ENCODE results near the gene PPM1J. TPM values are rescaled to one million over a fixed set of nuclear protein-coding genes. Genes with fewer than 3 reads are reported as not detected.
A peak's percentile ranks its signal among the peaks of the same experiment; 100 is the strongest.

The PPM1J gene
- 1 to 10 TPM in 1 of 2 donors, under 1 TPM in 1; 0.66 to 2.3 TPM for total RNA-seq

GRCh38 chr1:112715264-112716053 lies at the start of gene PPM1J:
TSS of gene PPM1J (minus strand) at chr1:112715332. CDS start at chr1:112715301, 31 bp downstream.
- 0 to 1% methylated on average over 16 to 40 of the region's 51 CpGs for WGBS, 2 donors
- peak in 2 of 3 donors; percentile 46 to 49 for TF ChIP-seq POLR2A (IDR thresholded peaks at IDR 0.05)
- no peak for TF ChIP-seq CTCF (IDR thresholded peaks at IDR 0.05)
- DNase-seq (peak; percentile 99 to 100 (median 99)), ATAC-seq (peak; percentile 86)
- Histone ChIP-seq H3K4me3 (peak within 1 kb of the TSS; percentile 25 to 63), H3K27ac (peak within 1 kb of the TSS; percentile 63 to 73 (median 72)), H3K27me3 (no peaks in the 10 kb centered on the region), H3K4me1 (peaks cover 32% of the 10 kb centered on the region), H3K9me3 (no peaks in the 10 kb centered on the region), H3K36me3 (replicated peaks in 1 of 2; ENCODE audit: insufficient read depth in 1 of 2, low read depth in 2 of 2) (no peaks in the 10 kb centered on the region)
- intact Hi-C loops (cut with DNase I): loop anchor here (10.0 kb wide), 1 partner anchor 329 kb away; no protein-coding TSS in a partner anchor

DNA sequence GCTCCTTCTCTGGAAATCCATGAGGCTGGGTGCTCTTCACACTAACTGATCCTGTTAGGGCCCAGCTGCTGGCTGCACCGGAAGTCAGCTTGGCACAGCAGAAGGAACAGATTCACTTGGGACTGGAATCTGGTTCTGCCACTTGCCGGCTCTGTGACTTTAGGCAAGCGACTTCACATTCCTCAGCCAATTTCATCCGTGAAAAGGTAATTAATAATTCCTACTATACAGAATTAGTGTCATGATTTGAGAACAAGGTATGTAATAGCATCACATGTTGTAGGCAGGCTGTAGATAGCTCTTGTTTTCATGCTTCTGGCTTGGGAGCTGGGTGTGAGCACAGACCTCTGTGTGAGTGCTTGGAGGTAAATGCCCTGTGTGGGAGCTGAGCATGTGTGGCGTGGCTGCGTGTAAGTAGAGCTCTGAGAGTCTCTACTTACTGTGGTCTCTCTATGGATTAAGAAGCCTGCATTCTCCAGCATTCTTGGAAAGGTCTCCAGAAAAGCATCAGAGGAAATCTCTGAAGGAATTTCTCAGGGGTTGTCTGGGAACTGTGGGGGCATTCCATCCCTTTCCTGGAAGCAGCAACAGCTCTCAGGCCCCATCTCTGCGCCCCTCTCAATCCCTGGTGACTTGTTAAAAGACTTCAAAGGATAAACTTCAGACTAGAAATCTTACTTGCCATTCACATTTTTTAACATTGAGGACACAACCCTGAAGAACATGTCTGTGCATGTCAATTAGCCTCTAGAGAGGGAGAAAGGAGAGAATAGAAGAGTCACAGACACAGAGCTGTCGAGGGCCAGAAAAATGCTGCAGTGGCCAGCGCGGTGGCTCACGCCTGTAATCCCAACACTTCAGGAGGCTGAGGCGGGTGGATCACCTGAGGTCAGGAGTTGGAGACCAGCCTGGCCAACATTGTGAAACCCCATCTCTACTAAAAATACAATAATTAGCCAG lies 47.7 kb upstream of the PPM1J start:
- H3K27ac ChIP-seq: peak overlapping the region in 1 of 4 donors; percentile 12
- ATAC-seq: peak; percentile 27
- no peaks in the 10 kb centered on the region for H3K27me3 ChIP-seq
- no peaks in the 10 kb centered on the region for H3K36me3 ChIP-seq (replicated peaks in 1 of 2; ENCODE audit: insufficient read depth in 1 of 2, low read depth in 2 of 2)
- 53 to 60% methylated on average over 10 to 12 of the region's 12 CpGs for WGBS, 2 donors
- intact Hi-C loops (cut with DNase I): no loop called here
- no peak for TF ChIP-seq POLR2A (IDR thresholded peaks at IDR 0.05)
- no peak for TF ChIP-seq CTCF (IDR thresholded peaks at IDR 0.05)
- H3K9me3 ChIP-seq: no peaks in the 10 kb centered on the region
- peaks cover 12% of the 10 kb centered on the region for H3K4me1 ChIP-seq
- H3K4me3 ChIP-seq: no peak overlapping the region
- DNase-seq: peak; percentile 6 to 52 (median 27)

DNA sequence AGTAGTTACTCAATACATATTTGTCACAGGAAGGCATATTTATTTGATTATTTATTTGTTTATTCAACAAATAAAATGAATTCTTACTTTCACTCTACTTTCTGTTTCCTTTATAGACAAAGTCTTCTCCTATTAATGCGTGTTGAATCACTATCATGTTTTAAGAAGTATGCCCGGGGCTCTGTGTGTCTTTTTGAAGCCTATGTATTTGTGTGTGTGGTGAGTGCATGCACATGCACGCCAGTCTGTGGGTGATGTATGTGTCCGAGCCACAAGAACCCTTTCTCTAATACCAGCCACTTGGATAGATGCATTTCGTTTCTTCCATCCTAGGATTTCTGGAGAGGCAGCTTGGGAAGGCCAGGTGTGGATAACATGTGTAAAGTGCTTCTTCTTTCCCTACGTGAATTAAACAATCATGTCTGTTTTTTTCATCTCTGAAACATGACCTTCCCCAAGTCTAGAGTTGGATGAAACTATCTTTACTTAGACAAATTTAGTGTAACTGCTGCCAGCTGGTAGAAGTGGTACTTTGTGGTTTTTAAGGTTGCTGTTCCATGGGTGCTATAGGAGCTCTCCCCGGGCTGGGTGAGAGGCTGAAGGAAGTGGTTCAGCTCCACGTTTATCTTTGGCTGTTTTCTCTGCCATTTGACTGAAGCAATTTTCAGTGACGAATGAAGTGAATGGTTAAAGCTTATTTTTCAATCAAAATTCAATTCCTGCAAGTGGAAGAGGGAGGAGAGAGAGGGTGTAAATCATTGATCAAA lies 46.8 kb upstream of the PPM1J start:
- 56 to 60% methylated on average over 9 of the region's 9 CpGs for WGBS, 2 donors
- no peaks in the 10 kb centered on the region for H3K36me3 ChIP-seq (replicated peaks in 1 of 2; ENCODE audit: insufficient read depth in 1 of 2, low read depth in 2 of 2)
- H3K27ac ChIP-seq: peak overlapping the region in 1 of 4 donors; percentile 12
- ATAC-seq (no peak), DNase-seq (no peak)
- intact Hi-C loops (cut with DNase I): no loop called here
- H3K4me1 ChIP-seq: peaks cover 12% of the 10 kb centered on the region
- H3K4me3 ChIP-seq: no peak overlapping the region
- TF ChIP-seq POLR2A (IDR thresholded peaks at IDR 0.05) (no peak), CTCF (IDR thresholded peaks at IDR 0.05) (no peak)
- no peaks in the 10 kb centered on the region for H3K9me3 ChIP-seq
- no peaks in the 10 kb centered on the region for H3K27me3 ChIP-seq

GRCh38 chr1:112759228-112759627 lies 44.1 kb upstream of the PPM1J start:
- DNase-seq (no peak), ATAC-seq (no peak)
- no peaks in the 10 kb centered on the region for H3K27me3 ChIP-seq
- H3K36me3 ChIP-seq (replicated peaks in 1 of 2; ENCODE audit: insufficient read depth in 1 of 2, low read depth in 2 of 2): no peaks in the 10 kb centered on the region
- H3K4me1 ChIP-seq: peaks cover 12% of the 10 kb centered on the region
- no peak overlapping the region for H3K27ac ChIP-seq
- TF ChIP-seq CTCF (IDR thresholded peaks at IDR 0.05): no peak
- TF ChIP-seq POLR2A (IDR thresholded peaks at IDR 0.05): no peak
- H3K9me3 ChIP-seq: no peaks in the 10 kb centered on the region
- 64 to 81% methylated on average over 6 of the region's 6 CpGs for WGBS, 2 donors
- no peak overlapping the region for H3K4me3 ChIP-seq
- intact Hi-C loops (cut with DNase I): no loop called here

Data from body of pancreas (tissue), 4 donors.